GM12891 (cell line): ENCODE results near the gene ZBTB16.

ENCODE experiments used
- PAX5 ChIP-seq: IDR thresholded peaks from 2 replicates; pipeline ENCODE4 v1.6.1; 2011; ENCODE audit warnings: low read length, moderate library complexity, mild to moderate bottlenecking; ENCODE audit not compliant: insufficient read depth, severe bottlenecking
- POLR2A ChIP-seq: IDR thresholded peaks from 2 replicates; pipeline ENCODE4 v1.6.1; 2011; ENCODE audit warnings: low read depth, low read length, control low read depth
- POLR2AphosphoS5 ChIP-seq: IDR thresholded peaks from 2 replicates; pipeline ENCODE4 v1.6.1; 2011; ENCODE audit warnings: low read depth, low read length, control low read depth
- POU2F2 ChIP-seq: IDR thresholded peaks from 2 replicates; pipeline ENCODE4 v1.6.1; 2011; ENCODE audit warnings: low read depth, mild to moderate bottlenecking, control low read depth, low read length, moderate library complexity
- SPI1 ChIP-seq: IDR thresholded peaks from 2 replicates; pipeline ENCODE4 v1.6.1; 2011; ENCODE audit warnings: low read depth, low read length, control low read depth
- TAF1 ChIP-seq: IDR thresholded peaks from 2 replicates; pipeline ENCODE4 v1.6.1; 2011; ENCODE audit warnings: low read depth, low read length, control low read depth

DNA sequence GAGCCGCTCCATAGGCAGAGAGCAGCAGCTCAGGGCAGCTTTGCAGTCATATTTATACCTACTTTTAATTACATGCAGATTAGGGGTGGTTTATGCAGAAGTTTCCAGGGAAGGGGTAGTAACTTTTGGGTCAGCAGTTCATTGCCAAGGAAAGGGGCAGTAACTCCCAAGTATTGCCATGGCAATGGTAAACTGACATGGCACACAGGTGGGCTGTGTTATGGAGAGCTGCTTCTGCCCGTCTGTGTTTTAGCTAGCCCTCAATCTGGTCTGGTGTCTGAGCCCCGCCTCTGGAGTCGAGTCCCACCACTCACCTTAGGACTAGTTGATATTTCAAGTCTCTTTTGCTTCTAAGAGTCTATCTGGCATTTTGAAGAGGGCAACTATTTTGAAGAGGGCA is 12.2 kb upstream of the ZBTB16 start:
- TF ChIP-seq POLR2A (no peak), POLR2AphosphoS5 (no peak), SPI1 (no peak), TAF1 (no peak), PAX5 (no peak), POU2F2 (no peak)
